GM23338 (cell line): ENCODE data around the gene GTSE1. TPM values are rescaled to one million over a fixed set of nuclear protein-coding genes. Genes with fewer than 3 reads are reported as not detected.

Experiments used
- ATAC-seq: fragments of 200-7000 bp; cut with Tn5 transposase; 3 replicates; pipeline ENCODE4 v1.9.1; 2020
- DNase-seq: peaks from one replicate; pipeline ENCODE4 v3.0.0-alpha.2; 2015; ENCODE audit warnings: low spot score
- H2AFZ ChIP-seq: fragments of 200-600 bp; sonication (generic); 2 replicates; pipeline ENCODE4 v1.8.0; 2016; ENCODE audit warnings: antibody characterized with exemption, mild to moderate bottlenecking, moderate library complexity
- H3F3A ChIP-seq: fragments of 200-600 bp; sonication (generic); replicated peaks from 2 replicates; pipeline ENCODE4 v1.8.0; 2017; ENCODE audit warnings: antibody characterized with exemption, mixed run types, low read depth
- H3K27ac ChIP-seq: fragments of 200-600 bp; sonication (generic); 2 replicates; pipeline ENCODE4 v1.6.1; 2016; ENCODE audit warnings: low read depth
- H3K27me3 ChIP-seq: fragments of 200-600 bp; sonication (generic); 2 replicates; pipeline ENCODE4 v1.8.0; 2016; ENCODE audit warnings: mild to moderate bottlenecking, mixed run types, moderate library complexity; ENCODE audit not compliant: insufficient read depth
- H3K36me3 ChIP-seq: fragments of 200-600 bp; sonication (generic); 2 replicates; pipeline ENCODE4 v1.8.0; 2016; ENCODE audit warnings: mild to moderate bottlenecking; ENCODE audit not compliant: insufficient read depth
- H3K4me1 ChIP-seq: fragments of 200-600 bp; sonication (generic); 2 replicates; pipeline ENCODE4 v1.8.0; 2016; ENCODE audit warnings: mild to moderate bottlenecking, moderate library complexity; ENCODE audit not compliant: insufficient read depth
- H3K4me2 ChIP-seq: fragments of 200-600 bp; sonication (generic); 2 replicates; pipeline ENCODE4 v1.7.1; 2017; ENCODE audit warnings: mixed run types
- H3K4me3 ChIP-seq: fragments of 200-600 bp; sonication (generic); 2 replicates; pipeline ENCODE4 v1.6.1; 2016; ENCODE audit warnings: mixed run types
- H3K79me2 ChIP-seq: fragments of 200-600 bp; sonication (generic); replicated peaks from 2 replicates; pipeline ENCODE4 v1.8.0; 2017; ENCODE audit warnings: mild to moderate bottlenecking; ENCODE audit not compliant: insufficient read depth
- H3K9me2 ChIP-seq: fragments of 200-600 bp; sonication (generic); 2 replicates; pipeline ENCODE4 v1.8.0; 2017; ENCODE audit not compliant: insufficient read depth
- H4K20me1 ChIP-seq: fragments of 200-600 bp; sonication (generic); replicated peaks from 2 replicates; pipeline ENCODE4 v1.8.0; 2017; ENCODE audit warnings: mild to moderate bottlenecking; ENCODE audit not compliant: insufficient read depth
- H3K27ac Mint-ChIP-seq: 2 replicates; pipeline ENCODE4 v1.8.0; 2020; ENCODE audit warnings: inconsistent platforms, mild to moderate bottlenecking, moderate library complexity, mixed read lengths
- H3K27me3 Mint-ChIP-seq: 3 replicates; pipeline ENCODE4 v1.8.0; 2022; ENCODE audit warnings: low read depth, mild to moderate bottlenecking, moderate library complexity, mixed read lengths, inconsistent platforms; ENCODE audit not compliant: insufficient read depth, poor library complexity
- H3K36me3 Mint-ChIP-seq: 3 replicates; pipeline ENCODE4 v1.8.0; 2021; ENCODE audit warnings: low read depth, mild to moderate bottlenecking, inconsistent platforms, moderate library complexity, mixed read lengths
- H3K4me1 Mint-ChIP-seq: 3 replicates; pipeline ENCODE4 v1.8.0; 2020; ENCODE audit warnings: mild to moderate bottlenecking, inconsistent platforms, mixed read lengths
- H3K4me3 Mint-ChIP-seq: 3 replicates; pipeline ENCODE4 v1.8.0; 2021; ENCODE audit warnings: moderate library complexity, mild to moderate bottlenecking, inconsistent platforms, mixed read lengths
- H3K9me3 Mint-ChIP-seq: 3 replicates; pipeline ENCODE4 v1.8.0; 2020; ENCODE audit warnings: moderate library complexity, mild to moderate bottlenecking, inconsistent platforms, mixed read lengths
- EZH2 ChIP-seq: fragments of 200-600 bp; sonication (generic); IDR thresholded peaks from one replicate; pipeline ENCODE4 v1.8.0; 2017; ENCODE audit warnings: antibody characterized with exemption, mild to moderate bottlenecking, low read depth; ENCODE audit not compliant: unreplicated experiment
- JUNB ChIP-seq: IDR thresholded peaks from one replicate; pipeline ENCODE4 v1.6.1; 2016; ENCODE audit warnings: antibody characterized with exemption; ENCODE audit not compliant: unreplicated experiment
- NANOG ChIP-seq: IDR thresholded peaks from 2 replicates; pipeline ENCODE4 v1.6.1; 2016; ENCODE audit warnings: antibody characterized with exemption, borderline replicate concordance
- ZNF331 ChIP-seq: fragments of 250-450 bp; sonication (Bioruptor Pico); IDR thresholded peaks from 2 replicates; pipeline ENCODE4 v1.5.0; 2020; ENCODE audit warnings: low read depth, mild to moderate bottlenecking, moderate library complexity
- polyA plus RNA-seq: library from polyadenylated mRNA; unstranded; fragments of >200 nt; fragmentation: Nextera tagmentation; extraction: Ambion mirVana; gene quantifications from 2 replicates; pipeline ENCODE4 v1.2.1, GENCODE V29; 2016
- total RNA-seq: library from RNA; depleted of rRNA; stranded (reverse); fragments of >200 nt; shearing (Covaris generic); gene quantifications from 2 replicates; pipeline ENCODE4 v1.2.3, GENCODE V29; 2014; rRNA removed
- TF ChIP-seq, protein P1 (sequence below): fragments of 250-450 bp; sonication (Bioruptor Pico); IDR thresholded peaks from 2 replicates; pipeline ENCODE4 v1.5.0; 2020; ENCODE audit warnings: mild to moderate bottlenecking, moderate library complexity

Gene GTSE1
- total and polyA plus RNA-seq, 2 experiments from 2014 or later = 26.3 to 28.6 TPM

- no peaks in the 10 kb centered on the region for H4K20me1 ChIP-seq
- H3K27me3 ChIP-seq = no peaks in the 10 kb centered on the region
- Mint-ChIP-seq H3K9me3 (no peaks in the 10 kb centered on the region; the same call in 2 of the 3 replicates), H3K27me3 (peaks cover 11% of the 10 kb centered on the region), H3K4me1 (peaks cover 36% of the 10 kb centered on the region), H3K4me3 (no peak overlapping the region; the same call in 2 of the 3 replicates), H3K36me3 (peaks cover 24% of the 10 kb centered on the region), H3K27ac (peak overlapping the region; percentile 78)
- no peak overlapping the region for H3K4me2 ChIP-seq
- H3K36me3 ChIP-seq = no peaks in the 10 kb centered on the region
- TF ChIP-seq, protein P1, sequence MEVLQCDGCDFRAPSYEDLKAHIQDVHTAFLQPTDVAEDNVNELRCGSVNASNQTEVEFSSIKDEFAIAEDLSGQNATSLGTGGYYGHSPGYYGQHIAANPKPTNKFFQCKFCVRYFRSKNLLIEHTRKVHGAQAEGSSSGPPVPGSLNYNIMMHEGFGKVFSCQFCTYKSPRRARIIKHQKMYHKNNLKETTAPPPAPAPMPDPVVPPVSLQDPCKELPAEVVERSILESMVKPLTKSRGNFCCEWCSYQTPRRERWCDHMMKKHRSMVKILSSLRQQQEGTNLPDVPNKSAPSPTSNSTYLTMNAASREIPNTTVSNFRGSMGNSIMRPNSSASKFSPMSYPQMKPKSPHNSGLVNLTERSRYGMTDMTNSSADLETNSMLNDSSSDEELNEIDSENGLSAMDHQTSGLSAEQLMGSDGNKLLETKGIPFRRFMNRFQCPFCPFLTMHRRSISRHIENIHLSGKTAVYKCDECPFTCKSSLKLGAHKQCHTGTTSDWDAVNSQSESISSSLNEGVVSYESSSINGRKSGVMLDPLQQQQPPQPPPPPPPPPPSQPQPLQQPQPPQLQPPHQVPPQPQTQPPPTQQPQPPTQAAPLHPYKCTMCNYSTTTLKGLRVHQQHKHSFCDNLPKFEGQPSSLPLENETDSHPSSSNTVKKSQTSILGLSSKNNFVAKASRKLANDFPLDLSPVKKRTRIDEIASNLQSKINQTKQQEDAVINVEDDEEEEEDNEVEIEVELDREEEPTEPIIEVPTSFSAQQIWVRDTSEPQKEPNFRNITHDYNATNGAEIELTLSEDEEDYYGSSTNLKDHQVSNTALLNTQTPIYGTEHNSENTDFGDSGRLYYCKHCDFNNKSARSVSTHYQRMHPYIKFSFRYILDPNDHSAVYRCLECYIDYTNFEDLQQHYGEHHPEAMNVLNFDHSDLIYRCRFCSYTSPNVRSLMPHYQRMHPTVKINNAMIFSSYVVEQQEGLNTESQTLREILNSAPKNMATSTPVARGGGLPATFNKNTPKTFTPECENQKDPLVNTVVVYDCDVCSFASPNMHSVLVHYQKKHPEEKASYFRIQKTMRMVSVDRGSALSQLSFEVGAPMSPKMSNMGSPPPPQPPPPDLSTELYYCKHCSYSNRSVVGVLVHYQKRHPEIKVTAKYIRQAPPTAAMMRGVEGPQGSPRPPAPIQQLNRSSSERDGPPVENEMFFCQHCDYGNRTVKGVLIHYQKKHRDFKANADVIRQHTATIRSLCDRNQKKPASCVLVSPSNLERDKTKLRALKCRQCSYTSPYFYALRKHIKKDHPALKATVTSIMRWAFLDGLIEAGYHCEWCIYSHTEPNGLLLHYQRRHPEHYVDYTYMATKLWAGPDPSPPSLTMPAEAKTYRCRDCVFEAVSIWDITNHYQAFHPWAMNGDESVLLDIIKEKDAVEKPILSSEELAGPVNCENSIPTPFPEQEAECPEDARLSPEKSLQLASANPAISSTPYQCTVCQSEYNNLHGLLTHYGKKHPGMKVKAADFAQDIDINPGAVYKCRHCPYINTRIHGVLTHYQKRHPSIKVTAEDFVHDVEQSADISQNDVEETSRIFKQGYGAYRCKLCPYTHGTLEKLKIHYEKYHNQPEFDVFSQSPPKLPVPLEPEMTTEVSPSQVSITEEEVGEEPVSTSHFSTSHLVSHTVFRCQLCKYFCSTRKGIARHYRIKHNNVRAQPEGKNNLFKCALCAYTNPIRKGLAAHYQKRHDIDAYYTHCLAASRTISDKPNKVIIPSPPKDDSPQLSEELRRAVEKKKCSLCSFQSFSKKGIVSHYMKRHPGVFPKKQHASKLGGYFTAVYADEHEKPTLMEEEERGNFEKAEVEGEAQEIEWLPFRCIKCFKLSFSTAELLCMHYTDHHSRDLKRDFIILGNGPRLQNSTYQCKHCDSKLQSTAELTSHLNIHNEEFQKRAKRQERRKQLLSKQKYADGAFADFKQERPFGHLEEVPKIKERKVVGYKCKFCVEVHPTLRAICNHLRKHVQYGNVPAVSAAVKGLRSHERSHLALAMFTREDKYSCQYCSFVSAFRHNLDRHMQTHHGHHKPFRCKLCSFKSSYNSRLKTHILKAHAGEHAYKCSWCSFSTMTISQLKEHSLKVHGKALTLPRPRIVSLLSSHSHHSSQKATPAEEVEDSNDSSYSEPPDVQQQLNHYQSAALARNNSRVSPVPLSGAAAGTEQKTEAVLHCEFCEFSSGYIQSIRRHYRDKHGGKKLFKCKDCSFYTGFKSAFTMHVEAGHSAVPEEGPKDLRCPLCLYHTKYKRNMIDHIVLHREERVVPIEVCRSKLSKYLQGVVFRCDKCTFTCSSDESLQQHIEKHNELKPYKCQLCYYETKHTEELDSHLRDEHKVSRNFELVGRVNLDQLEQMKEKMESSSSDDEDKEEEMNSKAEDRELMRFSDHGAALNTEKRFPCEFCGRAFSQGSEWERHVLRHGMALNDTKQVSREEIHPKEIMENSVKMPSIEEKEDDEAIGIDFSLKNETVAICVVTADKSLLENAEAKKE (CRISPR knock-in tag) = no peak
- TF ChIP-seq NANOG (no peak), ZNF331 (CRISPR knock-in tag) (no peak), JUNB (no peak), EZH2 (no peak)
- ATAC-seq (no peak), DNase-seq (no peak)
- H3K9me2 ChIP-seq = no peaks in the 10 kb centered on the region
- H3K27ac ChIP-seq = no peak overlapping the region
- no peak overlapping the region for H2AFZ ChIP-seq
- H3K79me2 ChIP-seq = no peaks in the 10 kb centered on the region
- 0 out of 2 replicates have a peak, but pooled peaks cover 5% of the 10 kb centered on the region for H3F3A ChIP-seq
- peaks cover 21% of the 10 kb centered on the region for H3K4me1 ChIP-seq
- no peak overlapping the region for H3K4me3 ChIP-seq
Observed at GRCh38 chr22:46380069-46380468, 83.4 kb downstream of the GTSE1 start.

Other genes starting within 250 kb of the GTSE1 start
- 6.0 and 12.6 TPM in 2 replicates for gene PPARA, start 146.3 kb upstream of the GTSE1 start, total RNA-seq
- gene PPARA, start 146.3 kb upstream of the GTSE1 start, polyA plus RNA-seq = 4.7 and 5.1 TPM in 2 replicates
- gene CDPF1, start 46.6 kb upstream of the GTSE1 start, total RNA-seq = 14.5 and 14.8 TPM in 2 replicates
- gene CDPF1, start 46.6 kb upstream of the GTSE1 start, polyA plus RNA-seq = 10.1 and 11.3 TPM in 2 replicates
- gene PKDREJ, start 33.5 kb upstream of the GTSE1 start, total RNA-seq = not detected in 2 replicates
- gene PKDREJ, start 33.5 kb upstream of the GTSE1 start, polyA plus RNA-seq = 0.03 TPM in 1 of 2 replicates, not detected in the other
- 38.6 and 46.6 TPM in 2 replicates for gene TTC38, start 28.9 kb upstream of the GTSE1 start, total RNA-seq
- 11.1 and 11.8 TPM in 2 replicates for gene TTC38, start 28.9 kb upstream of the GTSE1 start, polyA plus RNA-seq
- 58.7 and 70.4 TPM in 2 replicates for gene TRMU, start 38.8 kb downstream of the GTSE1 start, total RNA-seq
- 40.3 and 48.3 TPM in 2 replicates for gene TRMU, start 38.8 kb downstream of the GTSE1 start, polyA plus RNA-seq
- 20.4 and 21.0 TPM in 2 replicates for gene CELSR1, start 240.8 kb downstream of the GTSE1 start, total RNA-seq
- gene CELSR1, start 240.8 kb downstream of the GTSE1 start, polyA plus RNA-seq = 4.8 and 6.1 TPM in 2 replicates